ENCODE results near the gene OR8B12.

The OR8B12 gene

GRCh38 chr11:124551189-124551588 is 7.7 kb upstream of the OR8B12 start:
- TF ChIP-seq CTCF (IDR thresholded peaks at IDR 0.05; ENCODE audit: extremely low read depth, missing control alignments) = no peak
- DNase-seq (ENCODE audit: low spot score) = no peak

GRCh38 chr11:124543145-124543544 is 309 bp downstream of the OR8B12 start:
- no peak for DNase-seq (ENCODE audit: low spot score)
- no peak for TF ChIP-seq CTCF (IDR thresholded peaks at IDR 0.05; ENCODE audit: extremely low read depth, missing control alignments)

- TF ChIP-seq CTCF (IDR thresholded peaks at IDR 0.05; ENCODE audit: extremely low read depth, missing control alignments) = no peak
- no peak for DNase-seq (ENCODE audit: low spot score)
Observed at GRCh38 chr11:124541204-124541603, 2.2 kb downstream of the OR8B12 start.

- no peak for TF ChIP-seq CTCF (IDR thresholded peaks at IDR 0.05; ENCODE audit: extremely low read depth, missing control alignments)
- DNase-seq (ENCODE audit: low spot score) = no peak
Observed at GRCh38 chr11:124538019-124538418, 5.4 kb downstream of the OR8B12 start.

- DNase-seq (ENCODE audit: low spot score) = no peak
- no peak for TF ChIP-seq CTCF (IDR thresholded peaks at IDR 0.05; ENCODE audit: extremely low read depth, missing control alignments)
Observed at GRCh38 chr11:124536520-124536919, 6.9 kb downstream of the OR8B12 start.

- no peak for TF ChIP-seq CTCF (IDR thresholded peaks at IDR 0.05; ENCODE audit: extremely low read depth, missing control alignments)
- DNase-seq (ENCODE audit: low spot score) = no peak
Observed at GRCh38 chr11:124535552-124536232, 7.8 kb downstream of the OR8B12 start.

GRCh38 chr11:124534051-124534450 is 9.4 kb downstream of the OR8B12 start:
- DNase-seq (ENCODE audit: low spot score) = no peak
- TF ChIP-seq CTCF (IDR thresholded peaks at IDR 0.05; ENCODE audit: extremely low read depth, missing control alignments) = no peak
